SK-N-SH (cell line): Measurements from ENCODE around the gene SYNJ2.

Experiments
- EP300 ChIP-seq, 2 experiments: IDR thresholded peaks; 2 replicates each; pipeline versions ENCODE4 v1.4.0 to v1.6.1; 2012; ENCODE audit warnings: borderline replicate concordance in 1 of 2, low read depth in 1 of 2, low read length in 1 of 2
- JUND ChIP-seq: IDR thresholded peaks from 2 replicates; pipeline ENCODE4 v1.4.0; 2012
- PBX3 ChIP-seq: IDR thresholded peaks from 2 replicates; pipeline ENCODE4; 2012
- POLR2AphosphoS5 ChIP-seq: IDR thresholded peaks from 2 replicates; pipeline ENCODE4 v1.6.1; 2012; ENCODE audit warnings: low read depth, low read length
- RAD21 ChIP-seq: IDR thresholded peaks from 2 replicates; pipeline ENCODE4 v1.6.1; 2012; ENCODE audit warnings: mild to moderate bottlenecking, low read length
- TAF1 ChIP-seq: IDR thresholded peaks from 2 replicates; pipeline ENCODE4 v1.6.1; 2012; ENCODE audit warnings: low read depth, mild to moderate bottlenecking, low read length, moderate library complexity, borderline replicate concordance
- USF2 ChIP-seq: fragments of 150-350 bp; IDR thresholded peaks from 2 replicates; pipeline ENCODE4 v1.6.1; 2017; ENCODE audit warnings: antibody characterized with exemption, low read length, low read depth, borderline replicate concordance
- TF ChIP-seq, protein P1 (sequence below): fragments of 200-600 bp; sonication (generic); IDR thresholded peaks from 2 replicates; pipeline ENCODE4 v1.6.1; 2017; ENCODE audit warnings: antibody characterized with exemption, mild to moderate bottlenecking, moderate library complexity
- TF ChIP-seq, protein P2 (sequence below): IDR thresholded peaks from 2 replicates; pipeline ENCODE4 v1.4.0; 2012; ENCODE audit warnings: low read depth

DNA sequence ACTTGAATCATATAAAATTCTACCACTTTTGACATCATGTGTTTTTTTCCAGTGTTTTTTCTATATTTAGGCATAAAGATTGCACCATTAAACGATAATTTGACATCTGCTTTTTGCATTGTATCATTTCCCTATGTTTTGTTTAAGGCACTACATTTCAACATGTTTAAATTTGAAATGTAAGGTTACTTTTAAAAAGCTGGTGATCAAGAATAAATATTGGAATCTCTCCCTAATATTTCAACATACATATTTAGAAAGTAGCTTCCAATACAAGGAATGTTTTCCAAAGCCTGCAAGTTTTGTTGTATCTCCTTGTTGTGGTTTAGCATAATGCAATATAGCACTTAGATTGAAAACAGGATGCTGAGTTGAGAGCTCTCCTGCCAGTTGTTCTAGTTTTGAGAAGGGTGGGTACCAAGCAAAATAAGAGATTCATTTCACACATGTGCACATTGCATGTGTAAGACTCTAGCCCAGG lies 76.5 kb downstream of the SYNJ2 start:
- TF ChIP-seq, protein P1, sequence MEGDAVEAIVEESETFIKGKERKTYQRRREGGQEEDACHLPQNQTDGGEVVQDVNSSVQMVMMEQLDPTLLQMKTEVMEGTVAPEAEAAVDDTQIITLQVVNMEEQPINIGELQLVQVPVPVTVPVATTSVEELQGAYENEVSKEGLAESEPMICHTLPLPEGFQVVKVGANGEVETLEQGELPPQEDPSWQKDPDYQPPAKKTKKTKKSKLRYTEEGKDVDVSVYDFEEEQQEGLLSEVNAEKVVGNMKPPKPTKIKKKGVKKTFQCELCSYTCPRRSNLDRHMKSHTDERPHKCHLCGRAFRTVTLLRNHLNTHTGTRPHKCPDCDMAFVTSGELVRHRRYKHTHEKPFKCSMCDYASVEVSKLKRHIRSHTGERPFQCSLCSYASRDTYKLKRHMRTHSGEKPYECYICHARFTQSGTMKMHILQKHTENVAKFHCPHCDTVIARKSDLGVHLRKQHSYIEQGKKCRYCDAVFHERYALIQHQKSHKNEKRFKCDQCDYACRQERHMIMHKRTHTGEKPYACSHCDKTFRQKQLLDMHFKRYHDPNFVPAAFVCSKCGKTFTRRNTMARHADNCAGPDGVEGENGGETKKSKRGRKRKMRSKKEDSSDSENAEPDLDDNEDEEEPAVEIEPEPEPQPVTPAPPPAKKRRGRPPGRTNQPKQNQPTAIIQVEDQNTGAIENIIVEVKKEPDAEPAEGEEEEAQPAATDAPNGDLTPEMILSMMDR: no peak
- TF ChIP-seq JUND (no peak), EP300 (IDR thresholded peaks at IDR 0.05; ENCODE audit: borderline replicate concordance in 1 of 2, low read depth in 1 of 2, low read length in 1 of 2) (no peak), PBX3 (no peak), POLR2AphosphoS5 (no peak), TAF1 (no peak), RAD21 (no peak), USF2 (no peak)
- TF ChIP-seq, protein P2, sequence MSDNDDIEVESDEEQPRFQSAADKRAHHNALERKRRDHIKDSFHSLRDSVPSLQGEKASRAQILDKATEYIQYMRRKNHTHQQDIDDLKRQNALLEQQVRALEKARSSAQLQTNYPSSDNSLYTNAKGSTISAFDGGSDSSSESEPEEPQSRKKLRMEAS: no peak
